Measurements from ENCODE around the gene TTC22. TPM values are rescaled to one million over a fixed set of nuclear protein-coding genes. Genes with fewer than 3 reads are reported as not detected.

The TTC22 gene
- polyA plus RNA-seq, 3 donors: 0.04 TPM; not detected in 2

- Histone ChIP-seq H3K36me3 (replicated peaks in 1 of 2; ENCODE audit: control insufficient read depth in 1 of 2, insufficient read depth in 2 of 2, low read length in 2 of 2) (peaks cover 14 to 33% of the 10 kb centered on the region in 2 donors), H3K4me3 (replicated peaks in 1 of 3; ENCODE audit: low read depth in 2 of 3, low read length in 3 of 3) (no peak overlapping the region), H3K4me1 (ENCODE audit: control insufficient read depth in 1 of 2, insufficient read depth in 2 of 2, low read length in 2 of 2) (no peaks in the 10 kb centered on the region), H3K79me2 (ENCODE audit: insufficient read depth, low read length) (no peaks in the 10 kb centered on the region), H3K27me3 (ENCODE audit: control insufficient read depth in 2 of 2, insufficient read depth in 2 of 2, low read length in 2 of 2) (no peaks in the 10 kb centered on the region), H3K4me2 (replicated peaks; ENCODE audit: extremely low read depth, low read length, poor library complexity, severe bottlenecking) (no peak overlapping the region), H3K9ac (ENCODE audit: insufficient read depth, low read length, poor library complexity, severe bottlenecking) (no peak overlapping the region), H3K9me3 (replicated peaks in 1 of 2; ENCODE audit: control insufficient read depth in 1 of 2, insufficient read depth in 1 of 2, low read length in 2 of 2) (no peaks in the 10 kb centered on the region), H2AFZ (ENCODE audit: insufficient read depth, low read depth, low read length, poor library complexity, severe bottlenecking) (no peak overlapping the region), H4K20me1 (ENCODE audit: insufficient read depth, low read length) (no peaks in the 10 kb centered on the region), H3K27ac (ENCODE audit: low read depth in 1 of 2, low read length in 2 of 2) (no peak overlapping the region)
- H3K9me3 Mint-ChIP-seq: no peaks in the 10 kb centered on the region
- H3K36me3 Mint-ChIP-seq: peaks cover 23 to 27% of the 10 kb centered on the region in 2 donors
- H3K27me3 Mint-ChIP-seq (ENCODE audit: low read depth in 3 of 3): peaks cover 0 to 2% (median 2%) of the 10 kb centered on the region in 3 donors
- intact Hi-C loops (cut with micrococcal nuclease): no loop called here
- TF ChIP-seq CTCF (IDR thresholded peaks at IDR 0.05): no peak
- no peaks in the 10 kb centered on the region for H3K4me1 Mint-ChIP-seq
- 96% methylated on average over 16 of the region's 25 CpGs for WGBS (ENCODE audit: insufficient coverage)
- no peak for DNase-seq
- no peak overlapping the region for H3K27ac Mint-ChIP-seq
- no peak overlapping the region for H3K4me3 Mint-ChIP-seq
Observed at GRCh38 chr1:54754486-54755285, 46.4 kb downstream of the TTC22 start.

GRCh38 chr1:54754045-54754444 is 47.1 kb downstream of the TTC22 start:
- Histone ChIP-seq H3K79me2 (ENCODE audit: insufficient read depth, low read length) (no peaks in the 10 kb centered on the region), H3K9me3 (replicated peaks in 1 of 2; ENCODE audit: control insufficient read depth in 1 of 2, insufficient read depth in 1 of 2, low read length in 2 of 2) (no peaks in the 10 kb centered on the region), H2AFZ (ENCODE audit: insufficient read depth, low read depth, low read length, poor library complexity, severe bottlenecking) (no peak overlapping the region), H3K27me3 (ENCODE audit: control insufficient read depth in 2 of 2, insufficient read depth in 2 of 2, low read length in 2 of 2) (no peaks in the 10 kb centered on the region), H3K36me3 (replicated peaks in 1 of 2; ENCODE audit: control insufficient read depth in 1 of 2, insufficient read depth in 2 of 2, low read length in 2 of 2) (peaks cover 14 to 30% of the 10 kb centered on the region in 2 donors), H4K20me1 (ENCODE audit: insufficient read depth, low read length) (no peaks in the 10 kb centered on the region), H3K4me2 (replicated peaks; ENCODE audit: extremely low read depth, low read length, poor library complexity, severe bottlenecking) (no peak overlapping the region), H3K27ac (ENCODE audit: low read depth in 1 of 2, low read length in 2 of 2) (no peak overlapping the region), H3K4me1 (ENCODE audit: control insufficient read depth in 1 of 2, insufficient read depth in 2 of 2, low read length in 2 of 2) (no peaks in the 10 kb centered on the region), H3K4me3 (replicated peaks in 1 of 3; ENCODE audit: low read depth in 2 of 3, low read length in 3 of 3) (no peak overlapping the region), H3K9ac (ENCODE audit: insufficient read depth, low read length, poor library complexity, severe bottlenecking) (no peak overlapping the region)
- Mint-ChIP-seq H3K36me3 (peaks cover 20 to 25% of the 10 kb centered on the region in 2 donors), H3K4me3 (no peak overlapping the region), H3K9me3 (no peaks in the 10 kb centered on the region), H3K27me3 (ENCODE audit: low read depth in 3 of 3) (peaks cover 2% of the 10 kb centered on the region in 3 donors), H3K4me1 (no peaks in the 10 kb centered on the region), H3K27ac (no peak overlapping the region)
- DNase-seq: no peak
- WGBS (ENCODE audit: insufficient coverage): 94% methylated on average over 22 of the region's 22 CpGs
- no peak for TF ChIP-seq CTCF (IDR thresholded peaks at IDR 0.05)
- intact Hi-C loops (cut with micrococcal nuclease): no loop called here
